Stimulated activated CD4-positive, alpha-beta T cell treated with anti-CD3 and anti-CD28 coated beads, Interleukin-2, amount 100 ng/mL, for 48 hours (primary cell): ENCODE data around the gene HIBCH.
"Not testable (repeated sequence)": the region's sequence is repeated elsewhere in the genome, so short reads cannot be mapped to it uniquely, and the experiment has no call there.

Source experiments
- DNase-seq, 2 donors: peaks; one replicate each; pipeline ENCODE4 v3.0.0-alpha.2; 2020

HIBCH gene

DNA sequence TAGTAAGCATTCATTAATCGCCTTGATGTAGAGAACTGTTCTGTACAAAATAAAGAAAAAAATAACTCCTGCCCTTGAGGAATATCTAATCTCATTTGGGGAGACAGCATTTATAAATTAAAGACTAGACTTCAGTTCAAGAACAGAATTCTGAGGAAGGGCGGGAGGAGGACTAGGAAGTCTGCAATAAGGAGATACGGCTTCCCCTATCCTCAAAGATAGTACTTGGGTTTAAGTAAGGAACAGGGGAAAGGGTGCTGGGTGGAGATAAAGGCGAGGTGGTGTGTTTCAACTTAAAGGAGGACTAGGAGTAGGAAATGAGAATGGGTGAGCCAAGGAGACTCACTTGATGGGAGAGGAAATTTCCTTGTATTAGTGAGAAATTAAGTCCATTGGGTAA, 135.2 kb downstream of the HIBCH start:
- DNase-seq: no peak

DNA sequence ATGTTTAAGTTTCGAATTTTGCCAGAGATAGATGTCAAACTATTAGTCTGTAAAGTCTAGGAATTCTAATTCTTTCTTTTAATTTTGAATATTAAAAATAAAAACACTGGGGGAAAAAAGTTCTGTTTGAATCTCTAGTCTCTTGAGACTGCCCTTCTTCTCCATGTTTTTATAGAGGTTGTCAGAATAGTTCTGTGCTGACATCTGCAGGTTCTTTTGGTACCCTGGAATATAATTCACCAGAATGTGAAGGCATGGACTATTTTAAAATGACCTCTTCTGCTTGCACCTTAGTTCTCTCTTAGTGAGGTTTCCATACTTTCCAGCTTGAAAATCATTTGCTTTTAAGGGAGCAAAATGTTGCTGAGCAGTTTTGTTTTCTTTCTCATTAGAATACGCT, 136.1 kb downstream of the HIBCH start:
- DNase-seq: no peak

DNA sequence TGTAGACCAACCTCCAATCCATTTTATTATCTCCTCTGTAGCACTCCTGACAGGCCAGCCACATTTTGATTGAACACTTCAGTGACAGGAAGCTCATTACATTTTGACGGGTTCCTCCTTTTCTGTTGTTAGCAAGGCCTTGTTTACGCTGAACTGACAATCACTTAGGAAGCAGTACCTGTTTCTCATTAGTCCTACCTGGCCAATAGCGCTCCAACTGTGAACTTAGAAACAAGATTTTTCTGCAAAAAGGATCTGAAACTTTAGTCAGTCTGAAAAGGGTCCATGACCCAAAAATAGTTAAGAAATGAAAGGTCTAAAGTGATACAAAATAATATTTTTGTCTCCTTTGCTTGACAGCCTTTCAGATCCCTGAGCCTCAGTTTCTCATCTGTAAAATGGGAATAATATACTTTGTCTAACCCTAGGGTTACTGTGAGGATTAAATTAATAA, 137.5 kb downstream of the HIBCH start:
- no peak for DNase-seq

- no peak for DNase-seq
These were observed 138.4 kb downstream of the HIBCH start for GRCh38 chr2:190181123-190181669.

- peak in 1 of 2 donors; percentile 6 for DNase-seq
These were observed 139.1 kb downstream of the HIBCH start for GRCh38 chr2:190180313-190181122.

- no peak for DNase-seq
These were observed 139.8 kb downstream of the HIBCH start for GRCh38 chr2:190179754-190180312.

DNA sequence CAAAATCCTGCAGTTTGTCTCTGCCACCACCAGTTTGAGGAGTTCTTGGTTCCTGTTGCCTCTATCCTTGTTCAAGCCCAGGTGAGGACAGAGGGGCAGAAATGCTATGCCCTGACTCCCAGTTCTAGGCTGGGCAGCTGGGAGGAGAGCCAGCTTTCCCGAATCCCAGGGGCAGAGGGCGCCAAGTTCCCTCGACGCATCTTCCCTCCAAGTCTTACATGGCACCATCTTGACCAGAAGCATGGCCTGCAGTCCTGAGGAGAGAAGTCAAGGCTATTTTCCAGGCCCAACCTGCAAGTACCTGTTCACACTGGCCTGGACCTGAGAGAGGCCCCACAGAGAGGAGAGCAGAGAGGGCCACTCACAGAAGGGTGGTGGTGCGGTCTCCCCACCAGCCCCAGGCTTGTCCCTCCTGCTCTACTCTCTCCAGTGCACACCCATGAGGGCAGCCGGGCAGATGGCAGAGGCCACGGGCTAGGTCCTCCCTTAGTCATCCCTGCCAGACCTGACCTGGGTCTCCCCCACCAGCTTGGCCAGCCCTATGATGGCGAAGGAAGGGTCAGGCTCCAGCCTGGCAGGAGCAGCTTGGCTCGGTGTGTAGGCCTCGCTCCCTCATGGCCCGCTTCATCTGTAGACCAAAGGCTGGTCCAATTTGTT, 141.4 kb downstream of the HIBCH start:
- no peak for DNase-seq

GRCh38 chr2:190177249-190178040, 142.2 kb downstream of the HIBCH start:
- no peak for DNase-seq

- no peak for DNase-seq
These were observed 146.2 kb downstream of the HIBCH start for GRCh38 chr2:190173392-190173791.

DNA sequence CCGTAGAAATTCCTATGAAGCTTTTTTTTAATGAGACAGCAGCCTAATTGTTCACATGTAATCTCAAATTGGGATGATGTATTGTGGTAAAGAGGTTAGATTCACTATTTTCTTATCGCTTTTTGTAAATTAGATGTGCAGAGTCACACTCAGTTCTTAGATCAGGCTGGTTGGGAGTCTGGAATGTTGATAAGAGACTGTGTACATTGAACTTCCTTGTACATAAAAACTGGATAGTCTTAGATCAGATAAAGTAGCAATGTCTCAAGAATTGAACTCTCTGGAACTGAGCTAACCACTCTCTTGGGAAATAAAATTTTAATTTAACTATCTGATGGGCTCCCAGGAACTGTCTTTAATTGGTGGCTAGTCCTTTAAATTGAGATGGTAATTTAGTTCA, 149.0 kb downstream of the HIBCH start:
- DNase-seq: no peak

- DNase-seq: no peak
These were observed 150.2 kb downstream of the HIBCH start for GRCh38 chr2:190169221-190170072.

DNA sequence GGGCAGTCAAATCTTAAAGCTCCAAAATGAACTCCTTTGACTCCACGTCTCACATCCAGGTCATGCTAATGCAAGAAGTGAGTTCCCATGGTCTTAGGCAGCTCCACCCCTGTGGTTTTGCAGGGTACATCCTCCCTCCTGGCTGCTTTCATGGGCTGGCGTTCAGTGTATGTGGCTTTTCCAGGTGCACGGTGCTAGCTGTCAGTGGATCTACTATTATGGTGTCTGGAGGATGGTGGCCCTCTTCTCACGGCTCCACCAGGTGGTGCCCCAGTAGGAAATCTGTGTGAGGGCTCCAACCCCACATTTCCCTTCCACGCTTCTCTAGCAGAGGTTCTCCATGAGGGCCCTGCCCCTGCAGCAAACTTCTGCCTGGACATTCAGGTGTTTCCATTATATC, 151.9 kb downstream of the HIBCH start:
- DNase-seq: no peak

GRCh38 chr2:190165491-190165890, 154.1 kb downstream of the HIBCH start:
- no peak for DNase-seq

DNA sequence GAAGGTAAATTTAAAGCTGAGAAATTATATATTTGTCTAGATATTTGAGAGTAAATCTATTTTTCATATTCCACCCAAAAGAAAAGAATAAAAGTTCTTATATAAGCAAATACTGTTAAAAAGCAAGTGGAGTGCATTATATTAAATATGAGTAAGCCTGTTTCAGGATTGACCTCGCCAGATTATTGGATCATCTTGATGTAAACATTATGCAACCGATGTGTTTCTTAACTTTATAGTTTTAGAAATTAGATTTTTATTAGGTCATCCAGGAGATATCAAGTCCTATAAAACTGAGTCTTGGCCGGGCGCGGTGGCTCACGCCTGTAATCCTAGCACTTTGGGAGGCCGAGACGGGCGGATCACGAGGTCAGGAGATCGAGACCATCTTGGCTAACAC, 156.8 kb downstream of the HIBCH start:
- DNase-seq: no peak

DNA sequence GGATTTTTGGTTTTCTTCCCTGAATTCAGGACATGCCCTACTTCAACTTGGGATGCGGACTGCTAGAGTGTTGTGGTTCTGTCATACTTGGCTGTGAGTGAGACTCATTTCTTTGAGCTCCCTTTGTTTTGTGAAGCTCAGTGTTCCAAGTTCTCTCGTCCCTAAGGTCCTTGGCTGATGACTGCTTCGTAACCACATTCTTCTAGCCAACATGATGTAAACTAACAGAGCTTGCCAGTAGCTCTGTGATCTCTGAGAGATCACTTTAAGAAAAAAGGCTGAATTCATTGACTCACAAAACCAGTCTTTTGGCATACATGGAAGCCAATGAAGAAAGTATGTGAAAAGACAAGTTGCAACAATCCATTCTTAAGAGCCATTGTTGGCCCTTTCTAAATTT, 160.2 kb downstream of the HIBCH start:
- DNase-seq: no peak

DNA sequence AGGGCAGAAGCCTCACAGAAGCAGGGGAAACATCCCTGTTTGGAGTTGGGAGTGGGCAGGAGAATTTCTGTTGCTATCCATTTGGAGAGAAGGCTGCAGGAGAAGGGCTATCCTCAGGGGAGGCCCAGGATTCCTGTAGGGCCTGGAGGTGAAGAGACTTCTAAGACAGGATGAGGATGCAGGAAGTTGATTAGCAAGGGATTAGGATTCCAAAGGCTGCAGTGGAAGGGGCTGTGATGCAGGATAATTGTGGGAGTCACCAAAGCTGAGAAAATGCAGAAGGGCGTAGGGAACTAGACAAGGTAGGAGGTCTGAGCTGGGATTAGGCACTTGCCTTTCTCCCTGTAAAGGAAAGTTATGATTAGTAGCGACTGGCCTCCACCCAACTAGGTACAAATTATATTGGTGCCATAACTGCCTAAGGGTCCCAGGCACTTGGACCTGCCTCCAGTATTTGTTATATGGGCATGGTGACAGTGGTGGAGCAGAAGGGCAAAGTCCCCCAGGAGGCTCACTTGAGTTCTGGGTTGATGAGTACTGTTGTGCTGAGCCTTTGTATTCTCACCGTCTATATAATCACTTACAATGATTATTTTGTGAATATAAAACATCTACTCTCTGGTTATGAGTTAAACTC, 160.7 kb downstream of the HIBCH start:
- DNase-seq: no peak

GRCh38 chr2:190157613-190158528, 161.8 kb downstream of the HIBCH start:
- DNase-seq: not testable (repeated sequence)

DNA sequence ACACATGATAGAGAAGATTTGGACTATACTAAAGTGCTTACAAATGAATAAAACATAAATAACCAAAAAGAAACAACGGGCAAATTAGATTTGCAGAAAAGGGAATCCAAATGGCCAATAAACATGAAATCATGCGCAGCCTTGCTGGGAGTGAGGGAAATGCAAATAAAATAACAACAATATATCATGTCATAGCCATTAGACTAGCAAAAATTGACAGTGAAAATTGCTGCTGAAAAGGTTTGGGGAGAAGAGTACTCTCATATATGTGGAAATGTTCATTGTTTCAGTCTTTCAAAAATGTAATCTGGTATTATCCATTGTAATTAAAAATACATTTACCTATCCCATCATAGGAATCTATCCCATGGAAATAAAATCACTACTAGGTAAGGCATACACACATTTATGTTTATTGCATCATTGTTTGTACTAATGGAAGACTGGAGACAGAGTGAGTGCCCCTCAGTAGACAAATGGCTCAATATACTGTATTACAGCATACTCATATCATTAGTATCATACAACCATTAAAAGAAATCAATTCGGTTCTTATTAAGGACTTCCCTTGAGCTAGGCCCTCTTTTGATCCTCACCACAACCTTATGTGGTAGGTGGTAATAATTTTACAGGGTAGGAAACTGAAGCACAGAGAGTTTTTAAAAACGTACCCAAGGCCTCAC, 163.0 kb downstream of the HIBCH start:
- DNase-seq: no peak
